ENCODE measurements around the gene FAM117B. TPM values are rescaled to one million over a fixed set of nuclear protein-coding genes. Genes with fewer than 3 reads are reported as not detected.
A peak's percentile ranks its signal among the peaks of the same experiment; 100 is the strongest.

Gene FAM117B
- 1 to 10 TPM; 2.2 to 3.1 TPM for polyA plus RNA-seq

- WGBS, 2 donors, result 0 to 1% methylated on average over 67 to 80 of the region's 80 CpGs
- no peaks in the 10 kb centered on the region for H3K4me1 ChIP-seq (ENCODE audit: control insufficient read depth in 2 of 2, insufficient read depth in 2 of 2, low read length in 1 of 2)
- peak within 1 kb of the TSS; percentile 93 for H3K4me3 ChIP-seq (ENCODE audit: low read depth in 1 of 2, low read length in 2 of 2)
- peak within 1 kb of the TSS; percentile 95 to 96 for H3K27ac ChIP-seq (ENCODE audit: low read depth in 2 of 2, low read length in 1 of 2)
- H3K36me3 ChIP-seq (ENCODE audit: control insufficient read depth in 2 of 2, insufficient read depth in 2 of 2, low read length in 1 of 2), result no peaks in the 10 kb centered on the region
- H3K27me3 ChIP-seq (ENCODE audit: control insufficient read depth in 1 of 2, insufficient read depth in 2 of 2, low read length in 2 of 2), result no peaks in the 10 kb centered on the region
- no peaks in the 10 kb centered on the region for H3K9me3 ChIP-seq (ENCODE audit: control insufficient read depth in 2 of 2, insufficient read depth in 1 of 2, low read depth in 1 of 2, low read length in 1 of 2)
Measured at GRCh38 chr2:202634556-202635427, at the start of gene FAM117B. FAM117B (plus strand) TSS chr2:202634969; CDS start chr2:202635188, 219 bp downstream.

DNA sequence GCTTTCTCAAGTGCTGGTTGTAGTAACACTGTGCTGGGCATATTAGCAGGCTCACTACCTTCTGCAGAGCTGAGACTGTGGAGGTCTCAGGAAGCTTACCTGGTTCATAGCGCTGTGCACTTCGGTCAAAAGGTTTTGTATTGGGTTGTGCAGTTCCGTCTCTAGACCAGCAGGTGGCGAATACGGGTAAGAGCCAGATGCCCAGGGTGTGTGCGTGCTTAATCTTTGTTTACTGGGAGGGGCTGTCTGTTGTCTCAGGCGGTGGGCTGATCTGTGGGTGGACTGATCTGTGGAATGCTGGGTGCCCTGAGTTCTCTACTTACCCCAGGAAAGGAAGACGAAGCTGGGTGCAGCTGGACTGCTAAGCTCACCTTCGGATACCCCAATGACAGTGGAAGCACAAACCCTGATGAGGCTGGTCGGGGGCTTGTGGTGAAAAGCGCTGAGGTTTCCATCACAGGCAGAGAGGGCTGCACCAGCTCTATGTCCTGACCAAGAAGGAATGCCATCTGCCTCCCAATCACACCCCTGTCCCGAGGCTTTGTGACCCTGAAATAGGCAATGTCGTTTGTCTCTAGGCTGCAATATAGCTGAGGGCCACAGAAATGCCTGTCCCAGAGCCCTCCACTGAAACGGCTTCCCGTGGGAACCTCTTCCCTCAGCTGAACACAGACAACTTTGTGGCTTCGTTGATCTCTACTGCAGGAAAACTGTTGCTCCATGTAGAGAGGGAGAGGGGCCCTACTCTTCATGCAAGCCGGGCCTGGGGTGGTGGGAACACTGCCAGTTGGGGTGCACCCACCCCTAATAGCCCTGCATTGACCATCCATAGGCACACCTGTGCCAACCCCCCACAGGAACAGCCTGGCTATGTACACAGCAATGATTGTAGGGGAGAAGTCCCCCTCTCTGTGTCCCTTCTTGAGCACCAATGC lies 45.9 kb upstream of the FAM117B start:
- WGBS, 2 donors, result 31 to 33% methylated on average over 17 of the region's 17 CpGs
- H3K36me3 ChIP-seq (ENCODE audit: control insufficient read depth in 2 of 2, insufficient read depth in 2 of 2, low read length in 1 of 2), result no peaks in the 10 kb centered on the region
- H3K4me1 ChIP-seq (ENCODE audit: control insufficient read depth in 2 of 2, insufficient read depth in 2 of 2, low read length in 1 of 2), result peaks cover 0 to 9% of the 10 kb centered on the region in 2 donors
- H3K27ac ChIP-seq (ENCODE audit: low read depth in 2 of 2, low read length in 1 of 2), result no peak overlapping the region
- H3K4me3 ChIP-seq (ENCODE audit: low read depth in 1 of 2, low read length in 2 of 2), result peak overlapping the region in 1 of 2 donors; percentile 6
- H3K9me3 ChIP-seq (ENCODE audit: control insufficient read depth in 2 of 2, insufficient read depth in 1 of 2, low read depth in 1 of 2, low read length in 1 of 2), result no peaks in the 10 kb centered on the region
- H3K27me3 ChIP-seq (ENCODE audit: control insufficient read depth in 1 of 2, insufficient read depth in 2 of 2, low read length in 2 of 2), result no peaks in the 10 kb centered on the region

GRCh38 chr2:202589582-202589949 lies 45.2 kb upstream of the FAM117B start:
- WGBS, 2 donors, result 94% methylated on average over 4 of the region's 4 CpGs

GRCh38 chr2:202592566-202592965 lies 42.2 kb upstream of the FAM117B start:
- Histone ChIP-seq H3K27ac (ENCODE audit: low read depth in 2 of 2, low read length in 1 of 2) (no peak overlapping the region), H3K36me3 (ENCODE audit: control insufficient read depth in 2 of 2, insufficient read depth in 2 of 2, low read length in 1 of 2) (no peaks in the 10 kb centered on the region), H3K4me3 (ENCODE audit: low read depth in 1 of 2, low read length in 2 of 2) (no peak overlapping the region), H3K4me1 (ENCODE audit: control insufficient read depth in 2 of 2, insufficient read depth in 2 of 2, low read length in 1 of 2) (peaks cover 0 to 9% of the 10 kb centered on the region in 2 donors), H3K9me3 (ENCODE audit: control insufficient read depth in 2 of 2, insufficient read depth in 1 of 2, low read depth in 1 of 2, low read length in 1 of 2) (no peaks in the 10 kb centered on the region), H3K27me3 (ENCODE audit: control insufficient read depth in 1 of 2, insufficient read depth in 2 of 2, low read length in 2 of 2) (no peaks in the 10 kb centered on the region)
- WGBS, 2 donors, result 83 to 85% methylated on average over 2 of the region's 2 CpGs

More at GRCh38 chr2:202589582-202589949, 45.2 kb upstream of the FAM117B start:
- peaks cover 0 to 9% of the 10 kb centered on the region in 2 donors for H3K4me1 ChIP-seq (ENCODE audit: control insufficient read depth in 2 of 2, insufficient read depth in 2 of 2, low read length in 1 of 2)
- H3K27ac ChIP-seq (ENCODE audit: low read depth in 2 of 2, low read length in 1 of 2), result no peak overlapping the region
- H3K9me3 ChIP-seq (ENCODE audit: control insufficient read depth in 2 of 2, insufficient read depth in 1 of 2, low read depth in 1 of 2, low read length in 1 of 2), result no peaks in the 10 kb centered on the region
- no peak overlapping the region for H3K4me3 ChIP-seq (ENCODE audit: low read depth in 1 of 2, low read length in 2 of 2)
- H3K27me3 ChIP-seq (ENCODE audit: control insufficient read depth in 1 of 2, insufficient read depth in 2 of 2, low read length in 2 of 2), result no peaks in the 10 kb centered on the region
- no peaks in the 10 kb centered on the region for H3K36me3 ChIP-seq (ENCODE audit: control insufficient read depth in 2 of 2, insufficient read depth in 2 of 2, low read length in 1 of 2)

DNA sequence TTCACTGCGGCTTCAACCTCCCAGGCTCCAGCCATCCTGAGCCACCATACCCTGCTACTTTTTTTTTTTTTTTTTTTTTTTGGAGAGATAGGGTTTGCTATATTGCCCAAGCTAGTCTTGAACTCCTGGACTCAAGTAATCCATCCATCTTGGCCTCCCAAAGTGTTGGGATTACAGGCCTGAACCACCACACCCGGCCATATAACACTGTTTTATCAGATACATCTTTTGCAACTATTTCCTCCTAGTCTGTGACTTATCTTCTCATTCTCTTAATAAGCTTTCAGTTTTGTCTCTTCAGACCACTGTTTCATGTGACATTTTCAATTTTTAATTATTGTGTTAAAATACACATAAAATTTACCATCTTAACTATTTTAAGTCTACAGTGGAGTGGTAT lies 35.7 kb upstream of the FAM117B start:
- no peak overlapping the region for H3K4me3 ChIP-seq (ENCODE audit: low read depth in 1 of 2, low read length in 2 of 2)
- H3K36me3 ChIP-seq (ENCODE audit: control insufficient read depth in 2 of 2, insufficient read depth in 2 of 2, low read length in 1 of 2), result no peaks in the 10 kb centered on the region
- H3K27ac ChIP-seq (ENCODE audit: low read depth in 2 of 2, low read length in 1 of 2), result no peak overlapping the region
- no peaks in the 10 kb centered on the region for H3K27me3 ChIP-seq (ENCODE audit: control insufficient read depth in 1 of 2, insufficient read depth in 2 of 2, low read length in 2 of 2)
- no peaks in the 10 kb centered on the region for H3K4me1 ChIP-seq (ENCODE audit: control insufficient read depth in 2 of 2, insufficient read depth in 2 of 2, low read length in 1 of 2)
- H3K9me3 ChIP-seq (ENCODE audit: control insufficient read depth in 2 of 2, insufficient read depth in 1 of 2, low read depth in 1 of 2, low read length in 1 of 2), result no peaks in the 10 kb centered on the region
- 92 to 98% methylated on average over 2 of the region's 2 CpGs for WGBS, 2 donors

DNA sequence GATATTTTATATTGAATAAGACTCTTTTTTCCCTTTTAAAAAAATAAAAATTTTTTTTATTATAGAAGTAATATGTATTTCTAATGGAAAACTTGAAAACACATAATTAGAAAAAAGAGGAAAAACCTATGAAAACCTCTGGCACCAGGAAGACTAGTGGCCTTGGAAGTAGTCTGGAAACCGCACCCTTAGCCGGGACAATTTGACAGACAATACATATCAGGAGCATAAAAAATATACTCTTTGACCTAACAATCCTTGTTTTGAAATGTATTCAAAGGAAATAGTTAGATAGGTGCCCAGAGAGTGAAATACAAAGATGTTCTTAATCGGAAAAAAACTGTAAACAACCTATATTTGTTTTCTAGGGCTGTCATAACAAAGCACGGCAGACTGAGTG lies 34.9 kb upstream of the FAM117B start:
- H3K9me3 ChIP-seq (ENCODE audit: control insufficient read depth in 2 of 2, insufficient read depth in 1 of 2, low read depth in 1 of 2, low read length in 1 of 2), result no peaks in the 10 kb centered on the region

GRCh38 chr2:202604699-202605098 lies 30.1 kb upstream of the FAM117B start:
- H3K27ac ChIP-seq (ENCODE audit: low read depth in 2 of 2, low read length in 1 of 2), result no peak overlapping the region
- H3K36me3 ChIP-seq (ENCODE audit: control insufficient read depth in 2 of 2, insufficient read depth in 2 of 2, low read length in 1 of 2), result no peaks in the 10 kb centered on the region
- no peaks in the 10 kb centered on the region for H3K27me3 ChIP-seq (ENCODE audit: control insufficient read depth in 1 of 2, insufficient read depth in 2 of 2, low read length in 2 of 2)
- H3K4me3 ChIP-seq (ENCODE audit: low read depth in 1 of 2, low read length in 2 of 2), result no peak overlapping the region
- H3K9me3 ChIP-seq (ENCODE audit: control insufficient read depth in 2 of 2, insufficient read depth in 1 of 2, low read depth in 1 of 2, low read length in 1 of 2), result no peaks in the 10 kb centered on the region
- WGBS, 2 donors, result 64 to 66% methylated on average over 4 of the region's 4 CpGs
- no peaks in the 10 kb centered on the region for H3K4me1 ChIP-seq (ENCODE audit: control insufficient read depth in 2 of 2, insufficient read depth in 2 of 2, low read length in 1 of 2)

More for the DNA sequence above, 34.9 kb upstream of the FAM117B start:
- Histone ChIP-seq H3K27me3 (ENCODE audit: control insufficient read depth in 1 of 2, insufficient read depth in 2 of 2, low read length in 2 of 2) (no peaks in the 10 kb centered on the region), H3K4me1 (ENCODE audit: control insufficient read depth in 2 of 2, insufficient read depth in 2 of 2, low read length in 1 of 2) (no peaks in the 10 kb centered on the region), H3K4me3 (ENCODE audit: low read depth in 1 of 2, low read length in 2 of 2) (no peak overlapping the region), H3K27ac (ENCODE audit: low read depth in 2 of 2, low read length in 1 of 2) (no peak overlapping the region), H3K36me3 (ENCODE audit: control insufficient read depth in 2 of 2, insufficient read depth in 2 of 2, low read length in 1 of 2) (no peaks in the 10 kb centered on the region)
- 56 to 76% methylated on average over 4 of the region's 4 CpGs for WGBS, 2 donors

DNA sequence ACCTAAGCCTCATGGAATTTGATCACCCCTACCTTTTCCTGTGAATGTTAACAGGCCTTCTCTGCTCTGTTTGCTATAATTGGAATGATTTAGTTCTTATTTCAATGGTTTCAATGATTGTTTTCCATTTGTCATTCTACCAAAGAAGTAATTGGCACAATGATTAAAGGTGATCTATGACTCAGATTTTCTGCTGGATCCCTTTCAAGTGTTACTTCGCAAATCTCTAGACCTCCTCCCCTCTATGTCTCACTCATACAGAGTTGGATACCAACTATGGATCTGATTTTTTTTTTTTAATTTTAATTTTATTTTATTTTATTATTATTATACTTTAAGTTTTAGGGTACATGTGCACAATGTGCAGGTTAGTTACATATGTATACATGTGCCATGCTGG lies 29.6 kb upstream of the FAM117B start:
- H3K9me3 ChIP-seq (ENCODE audit: control insufficient read depth in 2 of 2, insufficient read depth in 1 of 2, low read depth in 1 of 2, low read length in 1 of 2), result no peaks in the 10 kb centered on the region
- no peak overlapping the region for H3K4me3 ChIP-seq (ENCODE audit: low read depth in 1 of 2, low read length in 2 of 2)
- H3K4me1 ChIP-seq (ENCODE audit: control insufficient read depth in 2 of 2, insufficient read depth in 2 of 2, low read length in 1 of 2), result no peaks in the 10 kb centered on the region
- no peaks in the 10 kb centered on the region for H3K36me3 ChIP-seq (ENCODE audit: control insufficient read depth in 2 of 2, insufficient read depth in 2 of 2, low read length in 1 of 2)
- H3K27me3 ChIP-seq (ENCODE audit: control insufficient read depth in 1 of 2, insufficient read depth in 2 of 2, low read length in 2 of 2), result no peaks in the 10 kb centered on the region
- 38 to 68% methylated on average over 1 of the region's 1 CpG for WGBS, 2 donors
- no peak overlapping the region for H3K27ac ChIP-seq (ENCODE audit: low read depth in 2 of 2, low read length in 1 of 2)

DNA sequence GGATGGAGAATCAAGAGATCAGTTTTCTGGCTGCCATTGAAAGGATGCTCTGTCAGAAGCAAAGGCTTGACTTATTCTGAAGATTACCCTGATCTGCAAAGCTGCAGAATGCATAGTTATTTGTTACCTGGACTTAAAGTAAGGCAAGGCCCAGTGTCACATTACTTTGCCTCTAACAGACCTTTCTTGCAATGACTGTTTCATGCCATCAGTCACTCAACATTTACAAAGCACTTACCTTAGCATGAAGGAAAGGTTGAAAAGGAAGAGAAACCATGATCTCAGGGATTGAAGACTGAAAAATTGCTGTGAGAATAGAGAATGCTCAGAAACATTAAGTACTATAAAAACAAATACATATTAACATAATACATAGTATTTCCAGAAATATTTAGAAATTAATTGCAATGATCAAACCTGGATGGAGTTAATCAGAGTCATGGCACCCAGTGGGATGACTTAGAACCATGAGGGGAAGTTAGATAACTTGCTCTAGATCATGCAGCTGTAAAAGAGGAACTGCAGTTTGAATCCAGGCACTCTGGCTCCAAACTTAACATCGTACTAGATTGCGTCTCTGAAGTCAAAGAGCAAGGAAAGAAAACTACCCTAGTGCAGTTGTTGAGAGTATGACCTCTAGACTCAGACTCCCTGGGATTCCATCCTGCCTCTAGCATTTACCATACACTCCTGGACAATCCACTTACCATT lies 26.5 kb upstream of the FAM117B start:
- Histone ChIP-seq H3K36me3 (ENCODE audit: control insufficient read depth in 2 of 2, insufficient read depth in 2 of 2, low read length in 1 of 2) (no peaks in the 10 kb centered on the region), H3K27ac (ENCODE audit: low read depth in 2 of 2, low read length in 1 of 2) (no peak overlapping the region), H3K4me1 (ENCODE audit: control insufficient read depth in 2 of 2, insufficient read depth in 2 of 2, low read length in 1 of 2) (no peaks in the 10 kb centered on the region), H3K4me3 (ENCODE audit: low read depth in 1 of 2, low read length in 2 of 2) (no peak overlapping the region), H3K9me3 (ENCODE audit: control insufficient read depth in 2 of 2, insufficient read depth in 1 of 2, low read depth in 1 of 2, low read length in 1 of 2) (no peaks in the 10 kb centered on the region), H3K27me3 (ENCODE audit: control insufficient read depth in 1 of 2, insufficient read depth in 2 of 2, low read length in 2 of 2) (no peaks in the 10 kb centered on the region)
- 83 to 96% methylated on average over 2 of the region's 2 CpGs for WGBS, 2 donors
